HEK293 (cell line): ENCODE data around the gene HYAL3.

ENCODE experiments used
- GLIS1 ChIP-seq: fragments of 450-650 bp; formaldehyde crosslinking; IDR thresholded peaks from 2 replicates; pipeline ENCODE4 v1.5.1; 2016; ENCODE audit warnings: missing biosample characterization, missing genetic modification characterization
- PRDM1 ChIP-seq: fragments of 450-650 bp; formaldehyde crosslinking; IDR thresholded peaks from 2 replicates; pipeline ENCODE4; 2016; ENCODE audit warnings: missing biosample characterization, missing genetic modification characterization
- ZNF274 ChIP-seq, 2 experiments: fragments of 200-500 bp in 1 of 2; fragments of 450-650 bp in 1 of 2; sonication (Bioruptor generic) in 1 of 2; formaldehyde crosslinking in 1 of 2; IDR thresholded peaks; 2 replicates each; pipeline versions ENCODE4 v1.5.1 to v1.6.1; 2014 to 2016; ENCODE audit warnings: borderline replicate concordance in 1 of 2, inconsistent platforms in 1 of 2, low read length in 1 of 2, missing biosample characterization in 1 of 2, missing genetic modification characterization in 1 of 2
- ZNF514 ChIP-seq: fragments of 450-650 bp; formaldehyde crosslinking; IDR thresholded peaks from 2 replicates; pipeline ENCODE4 v1.5.1; 2016; ENCODE audit warnings: missing biosample characterization, missing genetic modification characterization
- ZNF548 ChIP-seq: fragments of 450-650 bp; formaldehyde crosslinking; IDR thresholded peaks from 2 replicates; pipeline ENCODE4 v1.5.1; 2016; ENCODE audit warnings: missing biosample characterization, missing genetic modification characterization
- ZNF660 ChIP-seq: fragments of 450-650 bp; IDR thresholded peaks from 2 replicates; pipeline ENCODE4 v1.5.1; 2018; ENCODE audit warnings: missing biosample characterization, mild to moderate bottlenecking, missing genetic modification characterization
- ZNF747 ChIP-seq: fragments of 450-650 bp; formaldehyde crosslinking; IDR thresholded peaks from 2 replicates; pipeline ENCODE4 v1.5.1; 2016; ENCODE audit warnings: missing biosample characterization, missing genetic modification characterization
- TF ChIP-seq, protein P1 (sequence below): sonication (generic); formaldehyde crosslinking; IDR thresholded peaks from 2 replicates; pipeline ENCODE4 v1.8.1; 2022; ENCODE audit warnings: mild to moderate bottlenecking, moderate library complexity, missing genetic modification reagents
- TF ChIP-seq, protein P2 (sequence below): fragments of 450-650 bp; formaldehyde crosslinking; IDR thresholded peaks from 2 replicates; pipeline ENCODE4 v1.5.1; 2017; ENCODE audit warnings: missing biosample characterization, missing genetic modification characterization

- no peak for TF ChIP-seq GLIS1 (tag by site-specific recombination)
- TF ChIP-seq, protein P1, sequence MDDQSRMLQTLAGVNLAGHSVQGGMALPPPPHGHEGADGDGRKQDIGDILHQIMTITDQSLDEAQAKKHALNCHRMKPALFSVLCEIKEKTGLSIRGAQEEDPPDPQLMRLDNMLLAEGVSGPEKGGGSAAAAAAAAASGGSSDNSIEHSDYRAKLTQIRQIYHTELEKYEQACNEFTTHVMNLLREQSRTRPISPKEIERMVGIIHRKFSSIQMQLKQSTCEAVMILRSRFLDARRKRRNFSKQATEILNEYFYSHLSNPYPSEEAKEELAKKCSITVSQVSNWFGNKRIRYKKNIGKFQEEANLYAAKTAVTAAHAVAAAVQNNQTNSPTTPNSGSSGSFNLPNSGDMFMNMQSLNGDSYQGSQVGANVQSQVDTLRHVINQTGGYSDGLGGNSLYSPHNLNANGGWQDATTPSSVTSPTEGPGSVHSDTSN (CRISPR knock-in tag), result no peak
- no peak for TF ChIP-seq ZNF660
- no peak for TF ChIP-seq ZNF548 (tag by site-specific recombination)
- TF ChIP-seq PRDM1, result no peak
- TF ChIP-seq, protein P2, sequence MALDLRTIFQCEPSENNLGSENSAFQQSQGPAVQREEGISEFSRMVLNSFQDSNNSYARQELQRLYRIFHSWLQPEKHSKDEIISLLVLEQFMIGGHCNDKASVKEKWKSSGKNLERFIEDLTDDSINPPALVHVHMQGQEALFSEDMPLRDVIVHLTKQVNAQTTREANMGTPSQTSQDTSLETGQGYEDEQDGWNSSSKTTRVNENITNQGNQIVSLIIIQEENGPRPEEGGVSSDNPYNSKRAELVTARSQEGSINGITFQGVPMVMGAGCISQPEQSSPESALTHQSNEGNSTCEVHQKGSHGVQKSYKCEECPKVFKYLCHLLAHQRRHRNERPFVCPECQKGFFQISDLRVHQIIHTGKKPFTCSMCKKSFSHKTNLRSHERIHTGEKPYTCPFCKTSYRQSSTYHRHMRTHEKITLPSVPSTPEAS (tag by site-specific recombination), result no peak
- TF ChIP-seq ZNF274 (IDR thresholded peaks at IDR 0.05; ENCODE audit: low read length), result no peak
- TF ChIP-seq ZNF274 (tag by site-specific recombination; IDR thresholded peaks at IDR 0.05; ENCODE audit: borderline replicate concordance), result no peak
- TF ChIP-seq ZNF514 (tag by site-specific recombination), result no peak
- TF ChIP-seq ZNF747 (tag by site-specific recombination), result no peak
Observed at GRCh38 chr3:50314816-50315215, 15.6 kb upstream of the HYAL3 start.
